ENCODE measurements around the gene AFTPH.

AFTPH gene

GRCh38 chr2:64607381-64608304, 83.5 kb downstream of the AFTPH start:
- in situ Hi-C loops (cut with HindIII; ENCODE audit: low sequenced_read_pairs), result loop anchor here (5.0 kb wide), 1 partner anchor 40 kb away; no protein-coding TSS in a partner anchor

- in situ Hi-C loops (cut with HindIII; ENCODE audit: low sequenced_read_pairs), result loop anchor here (5.0 kb wide), 1 partner anchor 38 kb away; no protein-coding TSS in a partner anchor
Measured at GRCh38 chr2:64608867-64609226, 84.7 kb downstream of the AFTPH start.

GRCh38 chr2:64609227-64609941, 85.3 kb downstream of the AFTPH start:
- in situ Hi-C loops (cut with HindIII; ENCODE audit: low sequenced_read_pairs), result loop anchor here (5.0 kb wide), 1 partner anchor 38 kb away; no protein-coding TSS in a partner anchor

- in situ Hi-C loops (cut with HindIII; ENCODE audit: low sequenced_read_pairs), result loop anchor here (5.0 kb wide), 1 partner anchor 37 kb away; no protein-coding TSS in a partner anchor
Measured at GRCh38 chr2:64609942-64610281, 85.8 kb downstream of the AFTPH start.

GRCh38 chr2:64610316-64610855, 86.3 kb downstream of the AFTPH start:
- in situ Hi-C loops (cut with HindIII; ENCODE audit: low sequenced_read_pairs), result no loop called here

- in situ Hi-C loops (cut with HindIII; ENCODE audit: low sequenced_read_pairs), result no loop called here
Measured at GRCh38 chr2:64612575-64613195, 88.6 kb downstream of the AFTPH start.

GRCh38 chr2:64613276-64613675, 89.1 kb downstream of the AFTPH start:
- in situ Hi-C loops (cut with HindIII; ENCODE audit: low sequenced_read_pairs), result no loop called here

- in situ Hi-C loops (cut with HindIII; ENCODE audit: low sequenced_read_pairs), result no loop called here
Measured at GRCh38 chr2:64615192-64615763, 91.2 kb downstream of the AFTPH start.

- in situ Hi-C loops (cut with HindIII; ENCODE audit: low sequenced_read_pairs), result no loop called here
Measured at GRCh38 chr2:64615844-64616536, 91.9 kb downstream of the AFTPH start.

- in situ Hi-C loops (cut with HindIII; ENCODE audit: low sequenced_read_pairs), result no loop called here
Measured at GRCh38 chr2:64617631-64618151, 93.6 kb downstream of the AFTPH start.

- in situ Hi-C loops (cut with HindIII; ENCODE audit: low sequenced_read_pairs), result no loop called here
Measured at GRCh38 chr2:64620661-64621060, 96.5 kb downstream of the AFTPH start.

- in situ Hi-C loops (cut with HindIII; ENCODE audit: low sequenced_read_pairs), result no loop called here
Measured at GRCh38 chr2:64622443-64623241, 98.5 kb downstream of the AFTPH start.

- in situ Hi-C loops (cut with HindIII; ENCODE audit: low sequenced_read_pairs), result no loop called here
Measured at GRCh38 chr2:64623242-64623850, 99.2 kb downstream of the AFTPH start.

GRCh38 chr2:64624108-64624610, 100.0 kb downstream of the AFTPH start:
- in situ Hi-C loops (cut with HindIII; ENCODE audit: low sequenced_read_pairs), result no loop called here

GRCh38 chr2:64624862-64625261, 100.7 kb downstream of the AFTPH start:
- in situ Hi-C loops (cut with HindIII; ENCODE audit: low sequenced_read_pairs), result loop anchor here (5.0 kb wide), 2 partner anchors 53 to 103 kb away; partner anchors contain the start of gene AFTPH

- in situ Hi-C loops (cut with HindIII; ENCODE audit: low sequenced_read_pairs), result loop anchor here (5.0 kb wide), 2 partner anchors 53 to 103 kb away; partner anchors contain the start of gene AFTPH
Measured at GRCh38 chr2:64625299-64626145, 101.4 kb downstream of the AFTPH start.

- in situ Hi-C loops (cut with HindIII; ENCODE audit: low sequenced_read_pairs), result loop anchor here (5.0 kb wide), 2 partner anchors 54 to 104 kb away; partner anchors contain the start of gene AFTPH
Measured at GRCh38 chr2:64626146-64626809, 102.2 kb downstream of the AFTPH start.

All from endothelial cell of hepatic sinusoid (primary cell).